ENCODE data around the gene CASD1.

CASD1 gene

DNA sequence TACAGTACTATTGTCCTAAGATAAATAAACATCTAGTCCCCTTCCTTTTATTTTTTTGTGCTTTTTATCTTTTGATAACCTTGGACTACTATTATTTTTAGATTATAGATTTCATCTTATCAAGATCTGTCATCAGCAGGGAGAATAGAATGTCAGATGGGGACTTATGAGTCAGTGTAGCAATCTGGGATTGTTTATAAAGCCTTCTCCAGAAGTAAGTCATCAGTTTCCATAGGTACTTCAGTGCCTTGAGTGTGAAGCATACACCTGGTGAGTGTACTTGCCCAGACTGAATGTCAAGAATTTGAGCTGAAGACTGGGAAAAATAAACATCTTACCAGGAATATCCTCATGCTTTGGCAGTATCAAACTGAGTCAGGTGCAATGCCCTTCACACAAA is 2.1 kb downstream of the CASD1 start:
- no peak for DNase-seq
- Histone ChIP-seq H3K4me1 (ENCODE audit: control insufficient read depth, insufficient read depth, low read length, poor library complexity, severe bottlenecking) (peaks cover 17% of the 10 kb centered on the region), H3K36me3 (ENCODE audit: control insufficient read depth, insufficient read depth, low read length) (no peaks in the 10 kb centered on the region), H3K4me3 (ENCODE audit: insufficient read depth, low read depth, low read length, poor library complexity, severe bottlenecking) (no peak overlapping the region), H3K9me3 (ENCODE audit: control insufficient read depth, low read length) (no peaks in the 10 kb centered on the region), H3K27me3 (replicated peaks; ENCODE audit: control insufficient read depth, insufficient read depth, low read length, poor library complexity, severe bottlenecking) (no peaks in the 10 kb centered on the region), H3K27ac (ENCODE audit: insufficient read depth, low read length, poor library complexity, severe bottlenecking) (no peak overlapping the region)

DNA sequence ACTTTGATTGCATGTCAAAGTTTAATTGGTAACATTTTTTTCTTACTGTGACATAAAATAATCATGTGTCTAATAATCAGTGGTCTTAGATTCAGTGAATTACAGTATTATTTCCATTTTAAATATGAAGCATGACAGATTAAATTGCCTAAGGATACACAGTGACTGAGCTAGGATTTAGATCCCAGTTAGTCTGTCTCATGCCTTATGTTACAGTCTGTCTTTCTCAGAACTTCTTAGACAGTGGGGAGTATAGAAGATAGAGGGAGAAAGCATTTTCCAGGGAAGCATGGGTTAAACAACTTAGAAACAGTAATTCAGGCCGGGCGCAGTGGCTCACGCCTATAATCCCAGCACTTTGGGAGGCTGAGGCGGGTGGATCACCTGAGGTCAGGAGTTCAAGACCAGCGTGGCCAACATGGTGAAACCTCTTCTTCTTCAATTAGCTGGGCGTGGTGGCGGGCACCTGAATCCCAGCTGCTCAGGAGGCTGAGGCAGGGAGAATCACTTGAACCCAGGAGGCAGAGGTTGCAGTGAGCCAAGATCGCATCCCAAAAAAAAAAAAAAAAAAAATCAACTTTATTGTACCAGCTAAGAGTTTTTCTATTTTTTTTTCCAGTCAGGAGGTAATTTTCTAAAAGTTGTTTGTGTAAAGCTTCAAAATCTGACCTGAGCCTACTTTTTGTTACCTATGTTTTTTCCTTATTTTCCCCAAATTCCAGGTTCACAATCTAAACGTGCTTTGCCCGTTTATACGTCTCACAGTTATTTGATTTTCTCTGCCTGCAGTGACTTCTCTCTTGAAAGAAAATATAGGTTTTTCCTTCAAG is 3.3 kb downstream of the CASD1 start:
- DNase-seq, result no peak
- peaks cover 17% of the 10 kb centered on the region for H3K4me1 ChIP-seq (ENCODE audit: control insufficient read depth, insufficient read depth, low read length, poor library complexity, severe bottlenecking)
- H3K36me3 ChIP-seq (ENCODE audit: control insufficient read depth, insufficient read depth, low read length), result no peaks in the 10 kb centered on the region
- no peaks in the 10 kb centered on the region for H3K9me3 ChIP-seq (ENCODE audit: control insufficient read depth, low read length)
- H3K4me3 ChIP-seq (ENCODE audit: insufficient read depth, low read depth, low read length, poor library complexity, severe bottlenecking), result no peak overlapping the region
- no peaks in the 10 kb centered on the region for H3K27me3 ChIP-seq (replicated peaks; ENCODE audit: control insufficient read depth, insufficient read depth, low read length, poor library complexity, severe bottlenecking)
- H3K27ac ChIP-seq (ENCODE audit: insufficient read depth, low read length, poor library complexity, severe bottlenecking), result no peak overlapping the region

GRCh38 chr7:94513565-94513860 is 3.9 kb downstream of the CASD1 start:
- H3K9me3 ChIP-seq (ENCODE audit: control insufficient read depth, low read length), result no peaks in the 10 kb centered on the region
- DNase-seq, result no peak
- H3K27ac ChIP-seq (ENCODE audit: insufficient read depth, low read length, poor library complexity, severe bottlenecking), result no peak overlapping the region
- H3K4me3 ChIP-seq (ENCODE audit: insufficient read depth, low read depth, low read length, poor library complexity, severe bottlenecking), result no peak overlapping the region
- H3K4me1 ChIP-seq (ENCODE audit: control insufficient read depth, insufficient read depth, low read length, poor library complexity, severe bottlenecking), result peaks cover 17% of the 10 kb centered on the region
- no peaks in the 10 kb centered on the region for H3K27me3 ChIP-seq (replicated peaks; ENCODE audit: control insufficient read depth, insufficient read depth, low read length, poor library complexity, severe bottlenecking)
- H3K36me3 ChIP-seq (ENCODE audit: control insufficient read depth, insufficient read depth, low read length), result no peaks in the 10 kb centered on the region

DNA sequence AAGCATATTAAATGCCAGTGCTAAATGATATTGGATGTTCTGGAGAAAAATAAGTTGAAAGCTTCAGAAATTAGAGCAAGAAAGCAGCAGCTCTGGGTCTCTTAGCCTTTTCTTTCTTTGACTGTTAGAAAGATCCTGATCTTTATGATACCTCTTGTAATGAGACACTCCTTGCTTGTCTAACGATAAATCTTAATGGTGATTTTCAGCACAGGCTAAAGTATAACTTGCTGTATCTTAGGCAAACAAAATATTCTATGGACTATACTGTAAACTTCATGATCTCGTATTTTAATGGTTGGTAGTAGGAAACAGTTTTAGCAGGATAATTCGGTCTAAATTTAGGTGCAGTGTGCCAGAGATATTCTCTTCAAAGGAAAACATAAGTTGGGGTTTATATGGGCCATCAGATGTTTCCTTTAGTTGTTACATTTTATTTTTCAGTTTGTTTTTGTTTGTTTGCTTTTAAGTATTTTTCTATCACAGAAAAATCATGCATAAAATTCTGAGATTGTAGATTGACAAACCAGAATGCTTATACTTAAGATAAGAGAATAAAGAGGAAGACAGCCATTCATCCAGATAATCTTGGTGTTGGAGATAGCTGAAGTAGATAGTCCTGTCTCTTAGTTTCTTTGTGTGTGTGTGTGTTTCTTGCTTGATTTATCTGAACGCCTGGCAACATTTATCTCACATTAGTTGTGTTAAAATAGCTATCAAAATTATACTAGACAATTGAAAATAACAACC is 4.7 kb downstream of the CASD1 start:
- DNase-seq, result no peak
- Histone ChIP-seq H3K4me3 (ENCODE audit: insufficient read depth, low read depth, low read length, poor library complexity, severe bottlenecking) (no peak overlapping the region), H3K9me3 (ENCODE audit: control insufficient read depth, low read length) (no peaks in the 10 kb centered on the region), H3K27me3 (replicated peaks; ENCODE audit: control insufficient read depth, insufficient read depth, low read length, poor library complexity, severe bottlenecking) (no peaks in the 10 kb centered on the region), H3K4me1 (ENCODE audit: control insufficient read depth, insufficient read depth, low read length, poor library complexity, severe bottlenecking) (peaks cover 11% of the 10 kb centered on the region), H3K36me3 (ENCODE audit: control insufficient read depth, insufficient read depth, low read length) (no peaks in the 10 kb centered on the region), H3K27ac (ENCODE audit: insufficient read depth, low read length, poor library complexity, severe bottlenecking) (no peak overlapping the region)

GRCh38 chr7:94514917-94515316 is 5.3 kb downstream of the CASD1 start:
- Histone ChIP-seq H3K9me3 (ENCODE audit: control insufficient read depth, low read length) (no peaks in the 10 kb centered on the region), H3K4me3 (ENCODE audit: insufficient read depth, low read depth, low read length, poor library complexity, severe bottlenecking) (no peak overlapping the region), H3K4me1 (ENCODE audit: control insufficient read depth, insufficient read depth, low read length, poor library complexity, severe bottlenecking) (peaks cover 11% of the 10 kb centered on the region), H3K27ac (ENCODE audit: insufficient read depth, low read length, poor library complexity, severe bottlenecking) (no peak overlapping the region), H3K27me3 (replicated peaks; ENCODE audit: control insufficient read depth, insufficient read depth, low read length, poor library complexity, severe bottlenecking) (no peaks in the 10 kb centered on the region), H3K36me3 (ENCODE audit: control insufficient read depth, insufficient read depth, low read length) (peaks cover 3% of the 10 kb centered on the region)
- DNase-seq, result no peak

- Histone ChIP-seq H3K4me3 (ENCODE audit: insufficient read depth, low read depth, low read length, poor library complexity, severe bottlenecking) (no peak overlapping the region), H3K27ac (ENCODE audit: insufficient read depth, low read length, poor library complexity, severe bottlenecking) (no peak overlapping the region), H3K9me3 (ENCODE audit: control insufficient read depth, low read length) (no peaks in the 10 kb centered on the region), H3K4me1 (ENCODE audit: control insufficient read depth, insufficient read depth, low read length, poor library complexity, severe bottlenecking) (no peaks in the 10 kb centered on the region), H3K36me3 (ENCODE audit: control insufficient read depth, insufficient read depth, low read length) (peaks cover 34% of the 10 kb centered on the region), H3K27me3 (replicated peaks; ENCODE audit: control insufficient read depth, insufficient read depth, low read length, poor library complexity, severe bottlenecking) (no peaks in the 10 kb centered on the region)
- DNase-seq, result no peak
These were observed 16.3 kb downstream of the CASD1 start for GRCh38 chr7:94525923-94526322.

DNA sequence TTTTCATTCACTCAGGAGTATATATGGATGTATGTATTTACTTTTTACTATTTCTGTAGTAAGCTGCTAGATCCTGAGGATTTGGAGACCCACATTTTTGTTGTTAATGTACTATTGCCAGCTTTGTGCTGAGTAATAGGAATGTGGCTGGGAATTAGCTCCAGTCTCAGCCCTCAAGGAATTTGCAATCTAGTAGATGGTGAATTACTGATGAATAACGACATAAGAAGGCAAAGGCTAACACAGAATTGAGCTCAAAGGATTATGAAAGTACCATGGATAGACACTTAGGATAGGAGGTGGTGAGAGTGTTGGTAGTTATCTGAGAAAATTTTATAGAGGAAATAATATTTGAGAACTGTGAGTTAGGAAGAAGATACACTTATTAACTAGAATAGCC is 19.9 kb downstream of the CASD1 start:
- no peaks in the 10 kb centered on the region for H3K9me3 ChIP-seq (ENCODE audit: control insufficient read depth, low read length)
- DNase-seq, result no peak
- H3K4me3 ChIP-seq (ENCODE audit: insufficient read depth, low read depth, low read length, poor library complexity, severe bottlenecking), result no peak overlapping the region
- no peaks in the 10 kb centered on the region for H3K4me1 ChIP-seq (ENCODE audit: control insufficient read depth, insufficient read depth, low read length, poor library complexity, severe bottlenecking)
- no peaks in the 10 kb centered on the region for H3K27me3 ChIP-seq (replicated peaks; ENCODE audit: control insufficient read depth, insufficient read depth, low read length, poor library complexity, severe bottlenecking)
- no peak overlapping the region for H3K27ac ChIP-seq (ENCODE audit: insufficient read depth, low read length, poor library complexity, severe bottlenecking)
- H3K36me3 ChIP-seq (ENCODE audit: control insufficient read depth, insufficient read depth, low read length), result peaks cover 20% of the 10 kb centered on the region

GRCh38 chr7:94530109-94530508 is 20.5 kb downstream of the CASD1 start:
- H3K4me3 ChIP-seq (ENCODE audit: insufficient read depth, low read depth, low read length, poor library complexity, severe bottlenecking), result no peak overlapping the region
- no peaks in the 10 kb centered on the region for H3K27me3 ChIP-seq (replicated peaks; ENCODE audit: control insufficient read depth, insufficient read depth, low read length, poor library complexity, severe bottlenecking)
- no peaks in the 10 kb centered on the region for H3K9me3 ChIP-seq (ENCODE audit: control insufficient read depth, low read length)
- no peak overlapping the region for H3K27ac ChIP-seq (ENCODE audit: insufficient read depth, low read length, poor library complexity, severe bottlenecking)
- H3K4me1 ChIP-seq (ENCODE audit: control insufficient read depth, insufficient read depth, low read length, poor library complexity, severe bottlenecking), result no peaks in the 10 kb centered on the region
- H3K36me3 ChIP-seq (ENCODE audit: control insufficient read depth, insufficient read depth, low read length), result peaks cover 25% of the 10 kb centered on the region
- DNase-seq, result no peak

- H3K4me1 ChIP-seq (ENCODE audit: control insufficient read depth, insufficient read depth, low read length, poor library complexity, severe bottlenecking), result no peaks in the 10 kb centered on the region
- H3K27ac ChIP-seq (ENCODE audit: insufficient read depth, low read length, poor library complexity, severe bottlenecking), result no peak overlapping the region
- DNase-seq, result no peak
These were observed 23.1 kb downstream of the CASD1 start for GRCh38 chr7:94532676-94533075.

GRCh38 chr7:94540428-94540827 is 30.8 kb downstream of the CASD1 start:
- H3K27me3 ChIP-seq (replicated peaks; ENCODE audit: control insufficient read depth, insufficient read depth, low read length, poor library complexity, severe bottlenecking), result no peaks in the 10 kb centered on the region
- H3K36me3 ChIP-seq (ENCODE audit: control insufficient read depth, insufficient read depth, low read length), result peaks cover 12% of the 10 kb centered on the region
- DNase-seq, result no peak
- no peak overlapping the region for H3K4me3 ChIP-seq (ENCODE audit: insufficient read depth, low read depth, low read length, poor library complexity, severe bottlenecking)
- H3K27ac ChIP-seq (ENCODE audit: insufficient read depth, low read length, poor library complexity, severe bottlenecking), result no peak overlapping the region
- H3K9me3 ChIP-seq (ENCODE audit: control insufficient read depth, low read length), result no peaks in the 10 kb centered on the region
- no peaks in the 10 kb centered on the region for H3K4me1 ChIP-seq (ENCODE audit: control insufficient read depth, insufficient read depth, low read length, poor library complexity, severe bottlenecking)

More at GRCh38 chr7:94532676-94533075, 23.1 kb downstream of the CASD1 start:
- Histone ChIP-seq H3K36me3 (ENCODE audit: control insufficient read depth, insufficient read depth, low read length) (peaks cover 25% of the 10 kb centered on the region), H3K4me3 (ENCODE audit: insufficient read depth, low read depth, low read length, poor library complexity, severe bottlenecking) (no peak overlapping the region), H3K9me3 (ENCODE audit: control insufficient read depth, low read length) (no peaks in the 10 kb centered on the region), H3K27me3 (replicated peaks; ENCODE audit: control insufficient read depth, insufficient read depth, low read length, poor library complexity, severe bottlenecking) (no peaks in the 10 kb centered on the region)
